K562 (cell line): Measurements from ENCODE around the gene RETN. TPM values are rescaled to one million over a fixed set of nuclear protein-coding genes. Genes with fewer than 3 reads are reported as not detected.

Experiments used
- ASH1L ChIP-seq: fragments of 450-650 bp; IDR thresholded peaks from 2 replicates; pipeline ENCODE4 v1.6.1; 2018; ENCODE audit warnings: borderline replicate concordance, mild to moderate bottlenecking, low read depth; ENCODE audit not compliant: partially characterized antibody
- CHCHD3 ChIP-seq: fragments of 250-450 bp; sonication (Bioruptor Pico); IDR thresholded peaks from 2 replicates; pipeline ENCODE4 v2.1.2; 2022; ENCODE audit warnings: mild to moderate bottlenecking
- ERF ChIP-seq: fragments of 450-650 bp; formaldehyde crosslinking; IDR thresholded peaks from 2 replicates; pipeline ENCODE4 v1.4.0; 2020; ENCODE audit warnings: mild to moderate bottlenecking, mixed read lengths
- EWSR1 ChIP-seq: fragments of 450-650 bp; IDR thresholded peaks from 2 replicates; pipeline ENCODE4 v1.6.1; 2018; ENCODE audit warnings: borderline replicate concordance, mild to moderate bottlenecking, low read depth, moderate library complexity; ENCODE audit not compliant: partially characterized antibody
- HDAC6 ChIP-seq: IDR thresholded peaks from 2 replicates; pipeline ENCODE4 v1.6.1; 2012; ENCODE audit warnings: low read depth, mild to moderate bottlenecking, control low read depth, inconsistent platforms, low read length, moderate library complexity
- MCM2 ChIP-seq: fragments of 450-650 bp; IDR thresholded peaks from 2 replicates; pipeline ENCODE4 v1.6.1; 2017; ENCODE audit warnings: low read depth, mild to moderate bottlenecking
- SOX6 ChIP-seq: fragments of 450-650 bp; IDR thresholded peaks from 2 replicates; pipeline ENCODE4 v1.6.1; 2014; ENCODE audit warnings: mild to moderate bottlenecking
- SRF ChIP-seq, 2 experiments: fragments of 250-450, 450-650 bp in 1 of 2; sonication (Bioruptor Pico) in 1 of 2; sonication (generic) in 1 of 2; formaldehyde crosslinking; IDR thresholded peaks; 2 replicates each; pipeline versions ENCODE4 v1.5.0 to v1.5.1; 2020 to 2022; ENCODE audit warnings: mild to moderate bottlenecking in 1 of 2, missing genetic modification reagents in 1 of 2
- ZFP30 ChIP-seq: fragments of 250-450 bp; sonication (Bioruptor Pico); IDR thresholded peaks from 2 replicates; pipeline ENCODE4 v1.8.0; 2022; ENCODE audit warnings: moderate library complexity, mild to moderate bottlenecking, inconsistent platforms, borderline replicate concordance
- ZNF146 ChIP-seq: IDR thresholded peaks from one replicate; pipeline ENCODE4 v1.6.1; 2018; ENCODE audit warnings: missing compliant biosample characterization; ENCODE audit not compliant: unreplicated experiment
- ZNF212 ChIP-seq: fragments of 450-650 bp; formaldehyde crosslinking; IDR thresholded peaks from 2 replicates; pipeline ENCODE4 v1.4.0; 2020; ENCODE audit warnings: mild to moderate bottlenecking
- ZNF644 ChIP-seq: fragments of 200-800 bp; sonication (Bioruptor generic); IDR thresholded peaks from 2 replicates; pipeline ENCODE4 v1.6.1; 2016; ENCODE audit warnings: low read depth, missing genetic modification characterization, missing compliant biosample characterization
- ZNF707 ChIP-seq: fragments of 250-450 bp; sonication (Bioruptor Pico); conservative IDR thresholded peaks from 2 replicates; pipeline ENCODE4 v1.8.0; 2022; ENCODE audit warnings: inconsistent platforms, mild to moderate bottlenecking, moderate library complexity
- ZNF717 ChIP-seq: fragments of 250-450 bp; sonication (Bioruptor Pico); IDR thresholded peaks from 2 replicates; pipeline ENCODE4 v1.5.0; 2021
- ZNF740 ChIP-seq, 3 experiments: fragments of 200-800 bp in 1 of 3; sonication (Bioruptor generic) in 1 of 3; sonication (generic) in 1 of 3; formaldehyde crosslinking in 1 of 3; IDR thresholded peaks; 2 replicates each; pipeline versions ENCODE4 v1.6.1 to v1.8.0; 2016 to 2022; ENCODE audit warnings: mild to moderate bottlenecking in 2 of 3, missing compliant biosample characterization in 2 of 3, missing genetic modification characterization in 2 of 3, missing genetic modification reagents in 1 of 3
- polyA plus RNA-seq, 8 experiments: library from polyadenylated mRNA; depleted of rRNA in 4 of 8; stranded (reverse) in 5 of 8; unstranded in 3 of 8; fragments of >200 nt; fragmentation: Nextera tagmentation in 2 of 8; fragmentation: Illumina TruSeq in 1 of 8; extraction: Ambion mirVana in 2 of 8; extraction: Trizol in 1 of 8; gene quantifications; 2 replicates each; pipeline versions ENCODE4 v1.2.1 to v1.2.3, GENCODE V29; 2011 to 2014; ENCODE audit warnings: inconsistent platforms in 1 of 8, missing spikeins in 1 of 8
- total RNA-seq, 7 experiments: library from RNA; depleted of rRNA in 6 of 7; stranded (reverse); fragments of >200 nt in 6 of 7; fragmentation: Illumina TruSeq in 2 of 7; extraction: Trizol in 2 of 7; gene quantifications; 2 replicates each; pipeline versions ENCODE4 v1.2.1 to v1.2.3, GENCODE V29; 2011 to 2021; ENCODE audit warnings: low replicate concordance in 1 of 7
- TF ChIP-seq, protein P1 (sequence below): fragments of 450-650 bp; IDR thresholded peaks from 2 replicates; pipeline ENCODE4 v1.6.1; 2016; ENCODE audit warnings: borderline replicate concordance
- TF ChIP-seq, protein P2 (sequence below): sonication (generic); formaldehyde crosslinking; IDR thresholded peaks from 2 replicates; pipeline ENCODE4 v1.5.0; 2020; ENCODE audit warnings: missing genetic modification reagents
- TF ChIP-seq, protein P3 (sequence below): fragments of 250-450 bp; sonication (Bioruptor Pico); IDR thresholded peaks from 2 replicates; pipeline ENCODE4 v1.8.0; 2021; ENCODE audit warnings: mild to moderate bottlenecking, moderate library complexity
- TF ChIP-seq, protein P4 (sequence below): sonication (generic); formaldehyde crosslinking; IDR thresholded peaks from 2 replicates; pipeline ENCODE4 v1.8.0; 2022; ENCODE audit warnings: missing genetic modification reagents, mild to moderate bottlenecking, borderline replicate concordance

The RETN gene
- total and polyA plus RNA-seq, 9 of the 15 experiments (the other 6 are each of a cell fraction or from before 2014, with no cell fraction given): not detected

DNA sequence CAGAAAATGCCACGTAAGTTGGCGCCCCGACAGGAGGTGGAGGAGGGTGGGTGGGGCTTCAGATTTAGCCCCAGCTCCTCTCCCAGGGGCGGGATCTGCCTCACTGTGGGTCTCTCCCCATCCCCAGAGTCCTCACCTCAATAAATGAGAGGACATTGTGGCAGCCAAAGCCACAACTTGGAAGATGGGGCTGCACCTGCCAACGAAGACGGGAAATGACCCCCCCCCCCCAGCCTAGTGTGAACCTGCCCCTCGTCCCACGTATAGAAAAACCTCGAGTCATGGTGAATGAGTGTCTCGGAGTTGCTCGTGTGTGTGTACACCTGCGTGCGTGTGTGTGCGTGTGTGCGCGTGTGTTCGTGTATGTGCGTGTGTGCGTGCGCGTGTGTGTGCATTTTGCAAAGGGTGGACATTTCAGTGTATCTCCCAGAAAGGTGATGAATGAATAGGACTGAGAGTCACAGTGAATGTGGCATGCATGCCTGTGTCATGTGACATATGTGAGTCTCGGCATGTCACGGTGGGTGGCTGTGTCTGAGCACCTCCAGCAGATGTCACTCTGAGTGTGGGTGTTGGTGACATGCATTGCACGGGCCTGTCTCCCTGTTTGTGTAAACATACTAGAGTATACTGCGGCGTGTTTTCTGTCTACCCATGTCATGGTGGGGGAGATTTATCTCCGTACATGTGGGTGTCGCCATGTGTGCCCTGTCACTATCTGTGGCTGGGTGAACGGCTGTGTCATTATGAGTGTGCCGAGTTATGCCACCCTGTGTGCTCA lies 10.3 kb downstream of the RETN start (continued):
- TF ChIP-seq ZNF707 (CRISPR knock-in tag) (no peak), ASH1L (no peak), ZNF740 (CRISPR knock-in tag; IDR thresholded peaks at IDR 0.05) (peak; percentile 74), ZNF740 (tag; IDR thresholded peaks at IDR 0.05) (no peak), ZFP30 (CRISPR knock-in tag) (no peak), ZNF212 (no peak), SOX6 (no peak), CHCHD3 (CRISPR knock-in tag) (no peak), ZNF146 (CRISPR knock-in tag) (no peak), SRF (CRISPR knock-in tag; IDR thresholded peaks at IDR 0.05) (no peak), ZNF644 (no peak), ERF (no peak), HDAC6 (no peak), EWSR1 (no peak), MCM2 (no peak), ZNF717 (no peak)
- TF ChIP-seq, protein P1, sequence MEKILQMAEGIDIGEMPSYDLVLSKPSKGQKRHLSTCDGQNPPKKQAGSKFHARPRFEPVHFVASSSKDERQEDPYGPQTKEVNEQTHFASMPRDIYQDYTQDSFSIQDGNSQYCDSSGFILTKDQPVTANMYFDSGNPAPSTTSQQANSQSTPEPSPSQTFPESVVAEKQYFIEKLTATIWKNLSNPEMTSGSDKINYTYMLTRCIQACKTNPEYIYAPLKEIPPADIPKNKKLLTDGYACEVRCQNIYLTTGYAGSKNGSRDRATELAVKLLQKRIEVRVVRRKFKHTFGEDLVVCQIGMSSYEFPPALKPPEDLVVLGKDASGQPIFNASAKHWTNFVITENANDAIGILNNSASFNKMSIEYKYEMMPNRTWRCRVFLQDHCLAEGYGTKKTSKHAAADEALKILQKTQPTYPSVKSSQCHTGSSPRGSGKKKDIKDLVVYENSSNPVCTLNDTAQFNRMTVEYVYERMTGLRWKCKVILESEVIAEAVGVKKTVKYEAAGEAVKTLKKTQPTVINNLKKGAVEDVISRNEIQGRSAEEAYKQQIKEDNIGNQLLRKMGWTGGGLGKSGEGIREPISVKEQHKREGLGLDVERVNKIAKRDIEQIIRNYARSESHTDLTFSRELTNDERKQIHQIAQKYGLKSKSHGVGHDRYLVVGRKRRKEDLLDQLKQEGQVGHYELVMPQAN: no peak
- TF ChIP-seq, protein P2, sequence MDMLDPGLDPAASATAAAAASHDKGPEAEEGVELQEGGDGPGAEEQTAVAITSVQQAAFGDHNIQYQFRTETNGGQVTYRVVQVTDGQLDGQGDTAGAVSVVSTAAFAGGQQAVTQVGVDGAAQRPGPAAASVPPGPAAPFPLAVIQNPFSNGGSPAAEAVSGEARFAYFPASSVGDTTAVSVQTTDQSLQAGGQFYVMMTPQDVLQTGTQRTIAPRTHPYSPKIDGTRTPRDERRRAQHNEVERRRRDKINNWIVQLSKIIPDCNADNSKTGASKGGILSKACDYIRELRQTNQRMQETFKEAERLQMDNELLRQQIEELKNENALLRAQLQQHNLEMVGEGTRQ (CRISPR knock-in tag): peak; percentile 48; the same call in 1 of the 2 replicates
- TF ChIP-seq, protein P3, sequence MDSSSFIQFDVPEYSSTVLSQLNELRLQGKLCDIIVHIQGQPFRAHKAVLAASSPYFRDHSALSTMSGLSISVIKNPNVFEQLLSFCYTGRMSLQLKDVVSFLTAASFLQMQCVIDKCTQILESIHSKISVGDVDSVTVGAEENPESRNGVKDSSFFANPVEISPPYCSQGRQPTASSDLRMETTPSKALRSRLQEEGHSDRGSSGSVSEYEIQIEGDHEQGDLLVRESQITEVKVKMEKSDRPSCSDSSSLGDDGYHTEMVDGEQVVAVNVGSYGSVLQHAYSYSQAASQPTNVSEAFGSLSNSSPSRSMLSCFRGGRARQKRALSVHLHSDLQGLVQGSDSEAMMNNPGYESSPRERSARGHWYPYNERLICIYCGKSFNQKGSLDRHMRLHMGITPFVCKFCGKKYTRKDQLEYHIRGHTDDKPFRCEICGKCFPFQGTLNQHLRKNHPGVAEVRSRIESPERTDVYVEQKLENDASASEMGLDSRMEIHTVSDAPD (CRISPR knock-in tag): no peak
- TF ChIP-seq, protein P4, sequence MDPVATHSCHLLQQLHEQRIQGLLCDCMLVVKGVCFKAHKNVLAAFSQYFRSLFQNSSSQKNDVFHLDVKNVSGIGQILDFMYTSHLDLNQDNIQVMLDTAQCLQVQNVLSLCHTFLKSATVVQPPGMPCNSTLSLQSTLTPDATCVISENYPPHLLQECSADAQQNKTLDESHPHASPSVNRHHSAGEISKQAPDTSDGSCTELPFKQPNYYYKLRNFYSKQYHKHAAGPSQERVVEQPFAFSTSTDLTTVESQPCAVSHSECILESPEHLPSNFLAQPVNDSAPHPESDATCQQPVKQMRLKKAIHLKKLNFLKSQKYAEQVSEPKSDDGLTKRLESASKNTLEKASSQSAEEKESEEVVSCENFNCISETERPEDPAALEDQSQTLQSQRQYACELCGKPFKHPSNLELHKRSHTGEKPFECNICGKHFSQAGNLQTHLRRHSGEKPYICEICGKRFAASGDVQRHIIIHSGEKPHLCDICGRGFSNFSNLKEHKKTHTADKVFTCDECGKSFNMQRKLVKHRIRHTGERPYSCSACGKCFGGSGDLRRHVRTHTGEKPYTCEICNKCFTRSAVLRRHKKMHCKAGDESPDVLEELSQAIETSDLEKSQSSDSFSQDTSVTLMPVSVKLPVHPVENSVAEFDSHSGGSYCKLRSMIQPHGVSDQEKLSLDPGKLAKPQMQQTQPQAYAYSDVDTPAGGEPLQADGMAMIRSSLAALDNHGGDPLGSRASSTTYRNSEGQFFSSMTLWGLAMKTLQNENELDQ (CRISPR knock-in tag): no peak
